ENCODE data around the gene CRP. TPM values are rescaled to one million over a fixed set of nuclear protein-coding genes. Genes with fewer than 3 reads are reported as not detected.

The CRP gene
- total RNA-seq, 4 donors from 2014 or later, result not detected

- TF ChIP-seq POLR2A (IDR thresholded peaks at IDR 0.05), result no peak
- no peak for TF ChIP-seq CTCF (IDR thresholded peaks at IDR 0.05)
- no peaks in the 10 kb centered on the region for H3K9me3 ChIP-seq
- H3K4me3 ChIP-seq, result no peak overlapping the region
- H3K27ac ChIP-seq, result peak overlapping the region in 1 of 4 donors; percentile 10
- H3K4me1 ChIP-seq, result peaks cover 0 to 3% (median 0%) of the 10 kb centered on the region in 4 donors
- H3K36me3 ChIP-seq, result no peaks in the 10 kb centered on the region
- DNase-seq, result peak in 2 of 3 donors; percentile 17 to 77
- no peaks in the 10 kb centered on the region for H3K27me3 ChIP-seq
These were observed 37.8 kb upstream of the CRP start for GRCh38 chr1:159752135-159752580.

- Histone ChIP-seq H3K36me3 (no peaks in the 10 kb centered on the region), H3K27me3 (no peaks in the 10 kb centered on the region), H3K27ac (no peak overlapping the region), H3K4me3 (no peak overlapping the region), H3K9me3 (no peaks in the 10 kb centered on the region), H3K4me1 (peaks cover 0 to 3% (median 0%) of the 10 kb centered on the region in 4 donors)
- no peak for DNase-seq
- TF ChIP-seq POLR2A (IDR thresholded peaks at IDR 0.05) (no peak), CTCF (IDR thresholded peaks at IDR 0.05) (no peak)
These were observed 36.6 kb upstream of the CRP start for GRCh38 chr1:159751031-159751430.

- Histone ChIP-seq H3K27me3 (no peaks in the 10 kb centered on the region), H3K36me3 (no peaks in the 10 kb centered on the region), H3K9me3 (no peaks in the 10 kb centered on the region), H3K4me1 (peaks cover 0 to 3% (median 0%) of the 10 kb centered on the region in 4 donors), H3K27ac (no peak overlapping the region), H3K4me3 (no peak overlapping the region)
- no peak for DNase-seq
- TF ChIP-seq CTCF (IDR thresholded peaks at IDR 0.05) (no peak), POLR2A (IDR thresholded peaks at IDR 0.05) (no peak)
These were observed 36.2 kb upstream of the CRP start for GRCh38 chr1:159750621-159751020.

GRCh38 chr1:159749630-159750029 lies 35.2 kb upstream of the CRP start:
- no peaks in the 10 kb centered on the region for H3K27me3 ChIP-seq
- no peaks in the 10 kb centered on the region for H3K9me3 ChIP-seq
- H3K27ac ChIP-seq, result no peak overlapping the region
- TF ChIP-seq POLR2A (IDR thresholded peaks at IDR 0.05) (no peak), CTCF (IDR thresholded peaks at IDR 0.05) (no peak)
- no peak for DNase-seq
- H3K4me1 ChIP-seq, result peaks cover 0 to 3% (median 0%) of the 10 kb centered on the region in 4 donors
- no peaks in the 10 kb centered on the region for H3K36me3 ChIP-seq
- no peak overlapping the region for H3K4me3 ChIP-seq

GRCh38 chr1:159748370-159748769 lies 34.0 kb upstream of the CRP start:
- DNase-seq, result no peak
- no peak overlapping the region for H3K4me3 ChIP-seq
- TF ChIP-seq CTCF (IDR thresholded peaks at IDR 0.05) (no peak), POLR2A (IDR thresholded peaks at IDR 0.05) (no peak)

GRCh38 chr1:159746666-159747065 lies 32.3 kb upstream of the CRP start:
- H3K27me3 ChIP-seq, result no peaks in the 10 kb centered on the region
- H3K4me3 ChIP-seq, result no peak overlapping the region
- TF ChIP-seq CTCF (IDR thresholded peaks at IDR 0.05) (no peak), POLR2A (IDR thresholded peaks at IDR 0.05) (no peak)
- no peak overlapping the region for H3K27ac ChIP-seq
- no peaks in the 10 kb centered on the region for H3K9me3 ChIP-seq
- H3K36me3 ChIP-seq, result no peaks in the 10 kb centered on the region
- no peaks in the 10 kb centered on the region for H3K4me1 ChIP-seq
- DNase-seq, result no peak

More at GRCh38 chr1:159748370-159748769, 34.0 kb upstream of the CRP start:
- Histone ChIP-seq H3K36me3 (no peaks in the 10 kb centered on the region), H3K4me1 (peaks cover 0 to 3% (median 0%) of the 10 kb centered on the region in 4 donors), H3K9me3 (no peaks in the 10 kb centered on the region), H3K27me3 (no peaks in the 10 kb centered on the region), H3K27ac (no peak overlapping the region)
